GM18519 (cell line): ENCODE data around the gene MZT2B.
"Not testable (repeated sequence)": the region's sequence is repeated elsewhere in the genome, so short reads cannot be mapped to it uniquely, and the experiment has no call there.

ENCODE experiments used
- ATAC-seq: cut with Tn5 transposase; IDR thresholded peaks from one replicate; pipeline ENCODE4 v1.9.1; 2021; ENCODE audit warnings: mild to moderate bottlenecking, moderate library complexity; ENCODE audit not compliant: unreplicated experiment, low FRiP score

MZT2B gene

GRCh38 chr2:130181880-130182682 lies at the start of gene MZT2B:
TSS of gene MZT2B (plus strand) at chr2:130182262. CDS start at chr2:130182283, 21 bp downstream.
- peak; percentile 76 for ATAC-seq

- no peak for ATAC-seq
These were observed 46.1 kb upstream of the MZT2B start for GRCh38 chr2:130135692-130136541.

- ATAC-seq = not testable (repeated sequence)
These were observed 45.5 kb upstream of the MZT2B start for GRCh38 chr2:130136546-130136945.

- not testable (repeated sequence) for ATAC-seq
These were observed 44.9 kb upstream of the MZT2B start for GRCh38 chr2:130137118-130137517.

- not testable (repeated sequence) for ATAC-seq
These were observed 43.7 kb upstream of the MZT2B start for GRCh38 chr2:130138326-130138725.

GRCh38 chr2:130138841-130139251 lies 43.2 kb upstream of the MZT2B start:
- not testable (repeated sequence) for ATAC-seq

GRCh38 chr2:130139331-130140280 lies 42.5 kb upstream of the MZT2B start:
- not testable (repeated sequence) for ATAC-seq

- not testable (repeated sequence) for ATAC-seq
These were observed 41.5 kb upstream of the MZT2B start for GRCh38 chr2:130140516-130140915.

- ATAC-seq = not testable (repeated sequence)
These were observed 41.1 kb upstream of the MZT2B start for GRCh38 chr2:130141002-130141401.

- ATAC-seq = not testable (repeated sequence)
These were observed 40.3 kb upstream of the MZT2B start for GRCh38 chr2:130141645-130142370.

GRCh38 chr2:130142396-130143265 lies 39.4 kb upstream of the MZT2B start:
- not testable (repeated sequence) for ATAC-seq

GRCh38 chr2:130143266-130144039 lies 38.6 kb upstream of the MZT2B start:
- ATAC-seq = not testable (repeated sequence)

- ATAC-seq = peak; percentile 92
These were observed 37.1 kb upstream of the MZT2B start, which contains the start of gene CCDC74B for GRCh38 chr2:130145006-130145414. TSS of gene CCDC74B (minus strand) at chr2:130145112. CDS start at chr2:130144996, 116 bp downstream.

GRCh38 chr2:130148515-130148914 lies 33.5 kb upstream of the MZT2B start:
- ATAC-seq = not testable (repeated sequence)

GRCh38 chr2:130150181-130151144 lies 31.6 kb upstream of the MZT2B start:
- ATAC-seq = no peak

- ATAC-seq = not testable (repeated sequence)
These were observed 30.9 kb upstream of the MZT2B start for GRCh38 chr2:130151145-130151512.
